Suppressor macrophage (primary cell): Measurements from ENCODE around the gene KCNK6.
"Not testable (repeated sequence)": the region's sequence is repeated elsewhere in the genome, so short reads cannot be mapped to it uniquely, and the experiment has no call there.

Source experiments
- DNase-seq, 4 experiments: peaks; one replicate each; pipeline ENCODE4 v3.0.0-alpha.2; 2020 to 2022

KCNK6 gene

GRCh38 chr19:38362076-38362945 is 42.7 kb downstream of the KCNK6 start:
- peak; percentile 85 to 93 (median 90) for DNase-seq

GRCh38 chr19:38362946-38363688 is 43.5 kb downstream of the KCNK6 start:
- not testable (repeated sequence) for DNase-seq

- no peak for DNase-seq
Measured at GRCh38 chr19:38367041-38367440, 47.4 kb downstream of the KCNK6 start.

GRCh38 chr19:38369584-38369983 is 49.9 kb downstream of the KCNK6 start:
- no peak for DNase-seq

GRCh38 chr19:38370299-38370698 is 50.7 kb downstream of the KCNK6 start:
- no peak for DNase-seq

- no peak for DNase-seq
Measured at GRCh38 chr19:38371081-38371480, 51.4 kb downstream of the KCNK6 start.

- DNase-seq, result no peak
Measured at GRCh38 chr19:38373907-38374331, 54.3 kb downstream of the KCNK6 start.

- DNase-seq, result peak; percentile 99 to 100 (median 100)
Measured at GRCh38 chr19:38374332-38375097, 54.9 kb downstream of the KCNK6 start, which contains the start of gene PSMD8. Gene PSMD8, plus strand, starts transcription at chr19:38374571. Its CDS starts 31 bp downstream, at chr19:38374602.

GRCh38 chr19:38375098-38375493 is 55.5 kb downstream of the KCNK6 start:
- no peak for DNase-seq

GRCh38 chr19:38375748-38376147 is 56.1 kb downstream of the KCNK6 start:
- peak in 2 of 4 experiments; percentile 11 to 23 for DNase-seq

- DNase-seq, result no peak
Measured at GRCh38 chr19:38376576-38376975, 56.9 kb downstream of the KCNK6 start.

- no peak for DNase-seq
Measured at GRCh38 chr19:38377052-38377451, 57.4 kb downstream of the KCNK6 start.

- DNase-seq, result no peak
Measured at GRCh38 chr19:38378866-38379265, 59.2 kb downstream of the KCNK6 start.

GRCh38 chr19:38381138-38381537 is 61.5 kb downstream of the KCNK6 start:
- no peak for DNase-seq
